Measurements from ENCODE around the gene NUDT6.

Gene NUDT6

DNA sequence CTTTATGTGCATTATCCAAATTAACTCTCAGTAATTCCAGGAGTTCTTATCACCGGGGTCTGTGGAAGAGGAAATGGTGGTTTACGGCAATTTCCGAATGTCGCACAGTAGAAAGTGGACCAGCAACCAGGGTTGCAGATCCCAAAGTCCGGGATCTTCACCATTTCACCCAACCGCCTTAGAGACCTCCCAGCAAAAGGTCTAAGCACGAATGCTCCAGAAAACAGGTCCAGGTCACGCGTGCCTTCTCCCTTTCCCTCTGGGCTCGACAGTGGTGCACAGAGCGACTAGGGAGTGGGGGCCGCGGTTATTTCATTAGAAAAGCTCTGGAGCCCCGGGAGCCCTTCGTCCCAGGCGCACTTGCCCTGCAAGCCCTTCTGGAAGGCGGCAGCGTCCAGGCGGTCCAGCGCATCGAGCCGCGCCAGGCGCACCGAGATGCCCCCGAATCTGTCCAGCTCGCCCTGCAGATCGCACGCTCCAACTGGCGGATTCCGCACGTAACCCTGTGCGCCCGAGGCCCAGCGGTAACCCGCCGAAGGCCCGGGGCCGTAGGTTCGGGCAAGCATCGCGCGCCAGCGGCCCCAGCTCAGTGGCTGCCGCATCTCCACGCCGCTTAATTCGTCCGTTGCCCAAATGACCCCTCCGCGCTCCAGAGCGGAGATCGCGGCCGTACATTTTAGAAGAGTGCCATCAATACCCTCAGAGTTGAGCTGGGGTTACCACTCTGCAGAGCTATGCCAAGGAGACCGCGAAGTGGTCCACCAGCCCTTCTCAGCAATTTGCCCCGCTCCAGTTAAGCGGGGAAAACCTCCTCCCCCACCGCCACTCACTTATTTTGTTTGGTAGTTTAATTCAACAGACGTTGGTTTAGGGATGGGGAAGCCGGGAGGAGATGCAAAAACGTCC lies at the start of gene NUDT6:
TSS of gene NUDT6 (minus strand) at position 627 of the 906 bp plus-strand sequence. CDS start at position 602, 25 bp downstream.
- peak within 1 kb of the TSS; percentile 60 for H3K27ac ChIP-seq (ENCODE audit: low read length)
- no peaks in the 10 kb centered on the region for H3K36me3 ChIP-seq (ENCODE audit: control insufficient read depth in 2 of 2, insufficient read depth in 2 of 2, low read length in 2 of 2)
- H3K9me3 ChIP-seq (ENCODE audit: control insufficient read depth in 2 of 2, low read length in 2 of 2), result no peaks in the 10 kb centered on the region
- H3K4me3 ChIP-seq (ENCODE audit: low read length in 2 of 2), result peak within 1 kb of the TSS; percentile 91 to 100
- H3K27me3 ChIP-seq (ENCODE audit: control insufficient read depth in 1 of 2, insufficient read depth in 2 of 2, low read length in 2 of 2), result no peaks in the 10 kb centered on the region
- H3K9ac ChIP-seq (ENCODE audit: low read length in 2 of 2), result peak within 1 kb of the TSS; percentile 76 to 85
- H3K4me1 ChIP-seq (ENCODE audit: control insufficient read depth, insufficient read depth, low read length), result peaks cover 4% of the 10 kb centered on the region

GRCh38 chr4:122968227-122968812 lies 45.9 kb upstream of the NUDT6 start:
- Histone ChIP-seq H3K27me3 (ENCODE audit: control insufficient read depth in 1 of 2, insufficient read depth in 2 of 2, low read length in 2 of 2) (no peaks in the 10 kb centered on the region), H3K9ac (ENCODE audit: low read length in 2 of 2) (no peak overlapping the region), H3K27ac (ENCODE audit: low read length) (no peak overlapping the region), H3K36me3 (ENCODE audit: control insufficient read depth in 2 of 2, insufficient read depth in 2 of 2, low read length in 2 of 2) (no peaks in the 10 kb centered on the region), H3K4me1 (ENCODE audit: control insufficient read depth, insufficient read depth, low read length) (no peaks in the 10 kb centered on the region), H3K9me3 (ENCODE audit: control insufficient read depth in 2 of 2, low read length in 2 of 2) (no peaks in the 10 kb centered on the region), H3K4me3 (ENCODE audit: low read length in 2 of 2) (no peak overlapping the region)

DNA sequence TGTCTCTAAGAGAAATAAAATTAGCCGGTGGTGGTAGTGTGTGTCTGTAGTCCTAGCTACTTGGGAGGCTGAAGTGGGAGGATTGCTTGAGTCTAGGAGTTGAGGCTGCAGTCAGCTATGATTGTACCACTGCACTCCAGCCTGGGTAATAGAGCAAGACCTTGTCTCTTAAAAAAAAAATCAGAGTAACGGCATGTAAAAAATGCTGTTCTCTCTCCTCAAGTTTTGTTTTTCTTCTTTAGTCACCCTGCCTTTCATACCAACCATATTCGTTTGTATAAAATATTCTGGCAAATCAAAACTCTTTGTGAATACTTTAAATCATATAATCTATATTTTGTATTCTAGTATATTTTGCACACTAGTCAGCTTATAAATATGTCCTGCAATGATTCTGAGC lies 44.8 kb upstream of the NUDT6 start:
- H3K27me3 ChIP-seq (ENCODE audit: control insufficient read depth in 1 of 2, insufficient read depth in 2 of 2, low read length in 2 of 2), result no peaks in the 10 kb centered on the region
- H3K4me1 ChIP-seq (ENCODE audit: control insufficient read depth, insufficient read depth, low read length), result no peaks in the 10 kb centered on the region
- H3K9me3 ChIP-seq (ENCODE audit: control insufficient read depth in 2 of 2, low read length in 2 of 2), result no peaks in the 10 kb centered on the region
- H3K4me3 ChIP-seq (ENCODE audit: low read length in 2 of 2), result no peak overlapping the region
- H3K27ac ChIP-seq (ENCODE audit: low read length), result no peak overlapping the region
- H3K36me3 ChIP-seq (ENCODE audit: control insufficient read depth in 2 of 2, insufficient read depth in 2 of 2, low read length in 2 of 2), result no peaks in the 10 kb centered on the region
- no peak overlapping the region for H3K9ac ChIP-seq (ENCODE audit: low read length in 2 of 2)

- no peaks in the 10 kb centered on the region for H3K36me3 ChIP-seq (ENCODE audit: control insufficient read depth in 2 of 2, insufficient read depth in 2 of 2, low read length in 2 of 2)
- no peaks in the 10 kb centered on the region for H3K4me1 ChIP-seq (ENCODE audit: control insufficient read depth, insufficient read depth, low read length)
- H3K27me3 ChIP-seq (ENCODE audit: control insufficient read depth in 1 of 2, insufficient read depth in 2 of 2, low read length in 2 of 2), result no peaks in the 10 kb centered on the region
- no peak overlapping the region for H3K9ac ChIP-seq (ENCODE audit: low read length in 2 of 2)
- H3K27ac ChIP-seq (ENCODE audit: low read length), result no peak overlapping the region
- no peaks in the 10 kb centered on the region for H3K9me3 ChIP-seq (ENCODE audit: control insufficient read depth in 2 of 2, low read length in 2 of 2)
- H3K4me3 ChIP-seq (ENCODE audit: low read length in 2 of 2), result no peak overlapping the region
These were observed 43.8 kb upstream of the NUDT6 start for GRCh38 chr4:122966201-122966600.

DNA sequence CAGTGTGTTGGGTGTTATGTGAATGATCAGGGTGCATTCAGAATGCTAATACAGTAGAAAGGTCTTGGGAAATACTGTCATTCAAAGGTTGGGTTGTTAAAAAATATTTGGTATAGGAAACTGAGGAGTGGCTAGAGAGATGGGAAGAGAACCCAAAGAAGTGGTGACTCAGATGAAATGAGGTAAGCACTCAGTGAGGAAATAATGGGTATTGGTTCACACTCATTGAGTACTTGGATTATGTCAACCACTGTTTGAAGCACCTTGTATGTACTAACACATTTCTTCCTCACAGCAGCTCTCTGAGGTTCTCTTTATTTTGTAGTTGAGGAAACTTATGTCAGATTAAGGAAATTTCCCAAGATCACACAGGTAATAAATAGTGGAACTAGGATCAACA lies 40.8 kb upstream of the NUDT6 start:
- no peaks in the 10 kb centered on the region for H3K36me3 ChIP-seq (ENCODE audit: control insufficient read depth in 2 of 2, insufficient read depth in 2 of 2, low read length in 2 of 2)
- no peak overlapping the region for H3K27ac ChIP-seq (ENCODE audit: low read length)
- H3K4me1 ChIP-seq (ENCODE audit: control insufficient read depth, insufficient read depth, low read length), result no peaks in the 10 kb centered on the region
- no peak overlapping the region for H3K4me3 ChIP-seq (ENCODE audit: low read length in 2 of 2)
- no peaks in the 10 kb centered on the region for H3K9me3 ChIP-seq (ENCODE audit: control insufficient read depth in 2 of 2, low read length in 2 of 2)
- no peaks in the 10 kb centered on the region for H3K27me3 ChIP-seq (ENCODE audit: control insufficient read depth in 1 of 2, insufficient read depth in 2 of 2, low read length in 2 of 2)
- H3K9ac ChIP-seq (ENCODE audit: low read length in 2 of 2), result no peak overlapping the region

DNA sequence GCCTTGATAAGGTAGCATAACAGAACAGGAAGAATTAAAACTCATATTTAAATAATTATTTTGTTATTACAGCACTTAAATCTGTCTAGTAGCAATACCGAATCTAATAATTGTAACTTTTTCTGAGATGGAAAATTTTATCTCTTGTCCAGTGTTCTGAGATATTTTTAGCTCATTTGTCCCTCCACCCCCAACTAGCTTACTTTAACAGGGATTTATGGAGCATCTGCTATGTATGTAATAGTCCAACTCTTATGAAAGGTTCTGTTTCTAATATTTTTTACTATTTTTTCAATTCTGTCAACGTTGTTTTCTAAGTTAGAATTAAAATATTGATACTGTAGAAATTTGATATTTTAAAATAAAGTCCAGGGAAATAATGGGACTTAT lies 38.2 kb upstream of the NUDT6 start:
- Histone ChIP-seq H3K27me3 (ENCODE audit: control insufficient read depth in 1 of 2, insufficient read depth in 2 of 2, low read length in 2 of 2) (no peaks in the 10 kb centered on the region), H3K27ac (ENCODE audit: low read length) (no peak overlapping the region), H3K9me3 (ENCODE audit: control insufficient read depth in 2 of 2, low read length in 2 of 2) (no peaks in the 10 kb centered on the region), H3K4me1 (ENCODE audit: control insufficient read depth, insufficient read depth, low read length) (no peaks in the 10 kb centered on the region), H3K9ac (ENCODE audit: low read length in 2 of 2) (no peak overlapping the region), H3K4me3 (ENCODE audit: low read length in 2 of 2) (no peak overlapping the region), H3K36me3 (ENCODE audit: control insufficient read depth in 2 of 2, insufficient read depth in 2 of 2, low read length in 2 of 2) (no peaks in the 10 kb centered on the region)

- Histone ChIP-seq H3K9ac (ENCODE audit: low read length in 2 of 2) (no peak overlapping the region), H3K4me3 (ENCODE audit: low read length in 2 of 2) (no peak overlapping the region), H3K4me1 (ENCODE audit: control insufficient read depth, insufficient read depth, low read length) (no peaks in the 10 kb centered on the region), H3K36me3 (ENCODE audit: control insufficient read depth in 2 of 2, insufficient read depth in 2 of 2, low read length in 2 of 2) (no peaks in the 10 kb centered on the region), H3K27me3 (ENCODE audit: control insufficient read depth in 1 of 2, insufficient read depth in 2 of 2, low read length in 2 of 2) (no peaks in the 10 kb centered on the region), H3K9me3 (ENCODE audit: control insufficient read depth in 2 of 2, low read length in 2 of 2) (no peaks in the 10 kb centered on the region), H3K27ac (ENCODE audit: low read length) (no peak overlapping the region)
These were observed 37.7 kb upstream of the NUDT6 start for GRCh38 chr4:122959981-122960610.

GRCh38 chr4:122959441-122959840 lies 37.0 kb upstream of the NUDT6 start:
- H3K36me3 ChIP-seq (ENCODE audit: control insufficient read depth in 2 of 2, insufficient read depth in 2 of 2, low read length in 2 of 2), result no peaks in the 10 kb centered on the region
- no peaks in the 10 kb centered on the region for H3K9me3 ChIP-seq (ENCODE audit: control insufficient read depth in 2 of 2, low read length in 2 of 2)
- no peak overlapping the region for H3K9ac ChIP-seq (ENCODE audit: low read length in 2 of 2)
- no peak overlapping the region for H3K27ac ChIP-seq (ENCODE audit: low read length)
- H3K27me3 ChIP-seq (ENCODE audit: control insufficient read depth in 1 of 2, insufficient read depth in 2 of 2, low read length in 2 of 2), result no peaks in the 10 kb centered on the region
- no peaks in the 10 kb centered on the region for H3K4me1 ChIP-seq (ENCODE audit: control insufficient read depth, insufficient read depth, low read length)
- no peak overlapping the region for H3K4me3 ChIP-seq (ENCODE audit: low read length in 2 of 2)

GRCh38 chr4:122958505-122958904 lies 36.1 kb upstream of the NUDT6 start:
- peaks cover 0 to 8% of the 10 kb centered on the region in 2 donors for H3K36me3 ChIP-seq (ENCODE audit: control insufficient read depth in 2 of 2, insufficient read depth in 2 of 2, low read length in 2 of 2)
- no peaks in the 10 kb centered on the region for H3K9me3 ChIP-seq (ENCODE audit: control insufficient read depth in 2 of 2, low read length in 2 of 2)
- no peaks in the 10 kb centered on the region for H3K27me3 ChIP-seq (ENCODE audit: control insufficient read depth in 1 of 2, insufficient read depth in 2 of 2, low read length in 2 of 2)
- H3K27ac ChIP-seq (ENCODE audit: low read length), result no peak overlapping the region
- H3K4me1 ChIP-seq (ENCODE audit: control insufficient read depth, insufficient read depth, low read length), result no peaks in the 10 kb centered on the region
- no peak overlapping the region for H3K9ac ChIP-seq (ENCODE audit: low read length in 2 of 2)
- H3K4me3 ChIP-seq (ENCODE audit: low read length in 2 of 2), result no peak overlapping the region

- Histone ChIP-seq H3K4me1 (ENCODE audit: control insufficient read depth, insufficient read depth, low read length) (no peaks in the 10 kb centered on the region), H3K36me3 (ENCODE audit: control insufficient read depth in 2 of 2, insufficient read depth in 2 of 2, low read length in 2 of 2) (peaks cover 20 to 37% of the 10 kb centered on the region in 2 donors), H3K9ac (ENCODE audit: low read length in 2 of 2) (no peak overlapping the region)
These were observed 31.5 kb upstream of the NUDT6 start for GRCh38 chr4:122953924-122954323.

More at GRCh38 chr4:122953924-122954323, 31.5 kb upstream of the NUDT6 start:
- no peaks in the 10 kb centered on the region for H3K9me3 ChIP-seq (ENCODE audit: control insufficient read depth in 2 of 2, low read length in 2 of 2)
- H3K4me3 ChIP-seq (ENCODE audit: low read length in 2 of 2), result no peak overlapping the region
- no peak overlapping the region for H3K27ac ChIP-seq (ENCODE audit: low read length)
- H3K27me3 ChIP-seq (ENCODE audit: control insufficient read depth in 1 of 2, insufficient read depth in 2 of 2, low read length in 2 of 2), result no peaks in the 10 kb centered on the region
